ENCODE results near the gene TTPAL.

DNA sequence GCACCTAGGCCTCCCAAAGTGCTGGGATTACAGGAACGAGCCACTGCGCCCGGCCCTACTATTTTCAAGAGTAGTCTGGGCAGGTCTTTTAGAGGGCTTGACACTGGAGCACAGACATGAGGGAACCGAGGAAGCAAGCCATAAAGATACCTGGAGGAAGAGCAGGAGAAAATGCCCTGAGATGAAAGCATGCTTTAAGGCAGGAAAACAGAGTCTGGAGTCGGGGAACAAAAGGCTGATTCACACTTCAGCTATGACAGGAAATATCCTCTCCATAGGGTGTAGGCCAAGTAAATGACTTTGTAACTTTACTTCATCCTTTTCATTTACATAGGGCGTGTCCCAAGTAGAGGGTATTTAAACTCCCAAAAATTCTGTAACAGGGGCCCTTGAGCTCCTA, 50.5 kb downstream of the TTPAL start:
- TF ChIP-seq, protein P1, sequence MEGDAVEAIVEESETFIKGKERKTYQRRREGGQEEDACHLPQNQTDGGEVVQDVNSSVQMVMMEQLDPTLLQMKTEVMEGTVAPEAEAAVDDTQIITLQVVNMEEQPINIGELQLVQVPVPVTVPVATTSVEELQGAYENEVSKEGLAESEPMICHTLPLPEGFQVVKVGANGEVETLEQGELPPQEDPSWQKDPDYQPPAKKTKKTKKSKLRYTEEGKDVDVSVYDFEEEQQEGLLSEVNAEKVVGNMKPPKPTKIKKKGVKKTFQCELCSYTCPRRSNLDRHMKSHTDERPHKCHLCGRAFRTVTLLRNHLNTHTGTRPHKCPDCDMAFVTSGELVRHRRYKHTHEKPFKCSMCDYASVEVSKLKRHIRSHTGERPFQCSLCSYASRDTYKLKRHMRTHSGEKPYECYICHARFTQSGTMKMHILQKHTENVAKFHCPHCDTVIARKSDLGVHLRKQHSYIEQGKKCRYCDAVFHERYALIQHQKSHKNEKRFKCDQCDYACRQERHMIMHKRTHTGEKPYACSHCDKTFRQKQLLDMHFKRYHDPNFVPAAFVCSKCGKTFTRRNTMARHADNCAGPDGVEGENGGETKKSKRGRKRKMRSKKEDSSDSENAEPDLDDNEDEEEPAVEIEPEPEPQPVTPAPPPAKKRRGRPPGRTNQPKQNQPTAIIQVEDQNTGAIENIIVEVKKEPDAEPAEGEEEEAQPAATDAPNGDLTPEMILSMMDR (IDR thresholded peaks at IDR 0.05) = no peak
- TF ChIP-seq POLR2A (IDR thresholded peaks at IDR 0.05) = no peak

All from esophagus squamous epithelium (tissue), 4 donors.